SK-N-SH treated with all-trans-retinoic acid at 6 μM for 48 hours (cell line): Measurements from ENCODE around the gene EZR.

Experiments used
- ATAC-seq: fragments of 200-7000 bp; cut with Tn5 transposase; 3 replicates; pipeline ENCODE4 v1.9.1; 2020; ENCODE audit warnings: mild to moderate bottlenecking, moderate library complexity
- ARNTL ChIP-seq: fragments of 450-650 bp; formaldehyde crosslinking; IDR thresholded peaks from 2 replicates; pipeline ENCODE4 v1.5.0; 2020; ENCODE audit warnings: low read depth, mild to moderate bottlenecking, moderate library complexity, borderline replicate concordance
- BACH2 ChIP-seq: fragments of 250-450 bp; sonication (Bioruptor Pico); IDR thresholded peaks from 2 replicates; pipeline ENCODE4 v1.9.0; 2021; ENCODE audit warnings: mild to moderate bottlenecking, borderline replicate concordance
- CSDC2 ChIP-seq: fragments of 250-450 bp; sonication (Bioruptor Pico); IDR thresholded peaks from 2 replicates; pipeline ENCODE4 v1.5.0; 2020; ENCODE audit warnings: mild to moderate bottlenecking, moderate library complexity
- OSR1 ChIP-seq: fragments of 250-450 bp; sonication (Bioruptor Pico); IDR thresholded peaks from 2 replicates; pipeline ENCODE4 v1.8.0; 2022; ENCODE audit warnings: moderate library complexity, mild to moderate bottlenecking, inconsistent platforms
- PPARA ChIP-seq: fragments of 250-450 bp; sonication (Bioruptor Pico); IDR thresholded peaks from 2 replicates; pipeline ENCODE4 v1.5.0; 2020; ENCODE audit warnings: mild to moderate bottlenecking, borderline replicate concordance
- RARB ChIP-seq: fragments of 250-450 bp; sonication (Bioruptor Pico); IDR thresholded peaks from 2 replicates; pipeline ENCODE4 v1.8.0; 2021; ENCODE audit warnings: mild to moderate bottlenecking, moderate library complexity
- SNAI2 ChIP-seq: fragments of 250-450 bp; sonication (Bioruptor Pico); IDR thresholded peaks from 2 replicates; pipeline ENCODE4 v1.5.0; 2020; ENCODE audit warnings: mild to moderate bottlenecking, moderate library complexity
- TCF4 ChIP-seq: fragments of 250-450 bp; sonication (Bioruptor Pico); IDR thresholded peaks from 2 replicates; pipeline ENCODE4 v1.8.0; 2021; ENCODE audit warnings: mild to moderate bottlenecking, moderate library complexity, borderline replicate concordance
- TOX ChIP-seq: fragments of 250-450 bp; sonication (Bioruptor Pico); IDR thresholded peaks from 2 replicates; pipeline ENCODE4 v1.8.0; 2021; ENCODE audit warnings: mild to moderate bottlenecking, moderate library complexity, borderline replicate concordance
- ZFP30 ChIP-seq: fragments of 450-650 bp; formaldehyde crosslinking; IDR thresholded peaks from 2 replicates; pipeline ENCODE4 v1.5.0; 2022; ENCODE audit warnings: mild to moderate bottlenecking, moderate library complexity
- ZNF565 ChIP-seq: fragments of 450-650 bp; formaldehyde crosslinking; conservative IDR thresholded peaks from 2 replicates; pipeline ENCODE4 v1.5.0; 2020; ENCODE audit warnings: low read depth, mild to moderate bottlenecking, moderate library complexity
- ZNF70 ChIP-seq: fragments of 450-650 bp; formaldehyde crosslinking; IDR thresholded peaks from 2 replicates; pipeline ENCODE4 v1.5.0; 2020; ENCODE audit warnings: mild to moderate bottlenecking, moderate library complexity
- ZNF8 ChIP-seq: fragments of 450-650 bp; formaldehyde crosslinking; IDR thresholded peaks from 2 replicates; pipeline ENCODE4 v1.5.0; 2020; ENCODE audit warnings: mild to moderate bottlenecking, moderate library complexity
- TF ChIP-seq, protein P1 (sequence below): fragments of 250-450 bp; sonication (Bioruptor Pico); IDR thresholded peaks from 2 replicates; pipeline ENCODE4 v1.5.0; 2020; ENCODE audit warnings: mild to moderate bottlenecking, moderate library complexity
- TF ChIP-seq, protein P2 (sequence below): fragments of 250-450 bp; sonication (Bioruptor Pico); IDR thresholded peaks from 2 replicates; pipeline ENCODE4 v1.8.0; 2020; ENCODE audit warnings: mild to moderate bottlenecking, moderate library complexity, borderline replicate concordance
- TF ChIP-seq, protein P3 (sequence below): fragments of 250-450 bp; sonication (Bioruptor Pico); IDR thresholded peaks from 2 replicates; pipeline ENCODE4 v1.5.1; 2020; ENCODE audit warnings: low read depth, mild to moderate bottlenecking, moderate library complexity
- TF ChIP-seq, protein P4 (sequence below): fragments of 250-450 bp; sonication (Bioruptor Pico); IDR thresholded peaks from 2 replicates; pipeline ENCODE4 v1.8.0; 2021; ENCODE audit warnings: low read depth, mild to moderate bottlenecking, moderate library complexity, borderline replicate concordance
- TF ChIP-seq, protein P5 (sequence below): fragments of 250-450 bp; sonication (Bioruptor Pico); IDR thresholded peaks from 2 replicates; pipeline ENCODE4 v1.5.1; 2021; ENCODE audit warnings: mild to moderate bottlenecking, moderate library complexity

EZR gene

DNA sequence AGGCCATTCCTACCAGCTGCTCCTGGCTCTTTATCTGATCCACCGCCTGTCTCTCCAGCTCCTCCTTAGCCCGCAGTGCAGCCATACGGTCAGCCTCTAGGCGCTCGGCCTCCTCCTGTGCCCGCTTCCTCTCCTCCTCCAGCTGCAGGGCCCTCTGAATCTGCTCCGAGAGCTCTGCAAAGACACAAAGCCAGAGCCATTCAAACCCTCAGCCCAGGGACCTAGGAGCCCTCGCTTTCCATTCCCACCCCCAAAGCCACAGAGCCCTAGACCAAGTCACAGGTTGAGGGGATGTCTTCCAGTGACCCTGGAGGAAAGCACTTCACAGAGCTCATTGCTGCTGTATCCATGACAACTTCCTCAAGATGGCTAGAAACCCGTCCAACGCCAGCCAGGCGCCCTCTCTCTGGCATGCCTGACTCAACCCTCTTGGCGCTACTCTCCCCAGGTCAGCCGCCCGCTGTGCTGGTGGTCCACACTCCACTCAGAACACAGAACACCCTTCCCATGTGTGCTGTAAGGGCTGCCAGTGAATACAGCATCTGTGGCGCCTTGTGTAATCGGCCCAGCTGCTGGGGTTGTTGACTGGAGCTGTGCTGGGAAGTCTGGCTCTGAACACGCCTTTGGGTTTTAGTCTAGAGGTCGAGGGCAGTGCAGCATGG lies 49.3 kb downstream of the EZR start:
- no peak for ATAC-seq
- TF ChIP-seq, protein P1, sequence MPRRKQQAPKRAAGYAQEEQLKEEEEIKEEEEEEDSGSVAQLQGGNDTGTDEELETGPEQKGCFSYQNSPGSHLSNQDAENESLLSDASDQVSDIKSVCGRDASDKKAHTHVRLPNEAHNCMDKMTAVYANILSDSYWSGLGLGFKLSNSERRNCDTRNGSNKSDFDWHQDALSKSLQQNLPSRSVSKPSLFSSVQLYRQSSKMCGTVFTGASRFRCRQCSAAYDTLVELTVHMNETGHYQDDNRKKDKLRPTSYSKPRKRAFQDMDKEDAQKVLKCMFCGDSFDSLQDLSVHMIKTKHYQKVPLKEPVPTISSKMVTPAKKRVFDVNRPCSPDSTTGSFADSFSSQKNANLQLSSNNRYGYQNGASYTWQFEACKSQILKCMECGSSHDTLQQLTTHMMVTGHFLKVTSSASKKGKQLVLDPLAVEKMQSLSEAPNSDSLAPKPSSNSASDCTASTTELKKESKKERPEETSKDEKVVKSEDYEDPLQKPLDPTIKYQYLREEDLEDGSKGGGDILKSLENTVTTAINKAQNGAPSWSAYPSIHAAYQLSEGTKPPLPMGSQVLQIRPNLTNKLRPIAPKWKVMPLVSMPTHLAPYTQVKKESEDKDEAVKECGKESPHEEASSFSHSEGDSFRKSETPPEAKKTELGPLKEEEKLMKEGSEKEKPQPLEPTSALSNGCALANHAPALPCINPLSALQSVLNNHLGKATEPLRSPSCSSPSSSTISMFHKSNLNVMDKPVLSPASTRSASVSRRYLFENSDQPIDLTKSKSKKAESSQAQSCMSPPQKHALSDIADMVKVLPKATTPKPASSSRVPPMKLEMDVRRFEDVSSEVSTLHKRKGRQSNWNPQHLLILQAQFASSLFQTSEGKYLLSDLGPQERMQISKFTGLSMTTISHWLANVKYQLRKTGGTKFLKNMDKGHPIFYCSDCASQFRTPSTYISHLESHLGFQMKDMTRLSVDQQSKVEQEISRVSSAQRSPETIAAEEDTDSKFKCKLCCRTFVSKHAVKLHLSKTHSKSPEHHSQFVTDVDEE (CRISPR knock-in tag), result no peak
- TF ChIP-seq CSDC2, result no peak
- TF ChIP-seq, protein P2, sequence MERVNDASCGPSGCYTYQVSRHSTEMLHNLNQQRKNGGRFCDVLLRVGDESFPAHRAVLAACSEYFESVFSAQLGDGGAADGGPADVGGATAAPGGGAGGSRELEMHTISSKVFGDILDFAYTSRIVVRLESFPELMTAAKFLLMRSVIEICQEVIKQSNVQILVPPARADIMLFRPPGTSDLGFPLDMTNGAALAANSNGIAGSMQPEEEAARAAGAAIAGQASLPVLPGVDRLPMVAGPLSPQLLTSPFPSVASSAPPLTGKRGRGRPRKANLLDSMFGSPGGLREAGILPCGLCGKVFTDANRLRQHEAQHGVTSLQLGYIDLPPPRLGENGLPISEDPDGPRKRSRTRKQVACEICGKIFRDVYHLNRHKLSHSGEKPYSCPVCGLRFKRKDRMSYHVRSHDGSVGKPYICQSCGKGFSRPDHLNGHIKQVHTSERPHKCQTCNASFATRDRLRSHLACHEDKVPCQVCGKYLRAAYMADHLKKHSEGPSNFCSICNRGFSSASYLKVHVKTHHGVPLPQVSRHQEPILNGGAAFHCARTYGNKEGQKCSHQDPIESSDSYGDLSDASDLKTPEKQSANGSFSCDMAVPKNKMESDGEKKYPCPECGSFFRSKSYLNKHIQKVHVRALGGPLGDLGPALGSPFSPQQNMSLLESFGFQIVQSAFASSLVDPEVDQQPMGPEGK (CRISPR knock-in tag), result no peak
- TF ChIP-seq TCF4, result no peak
- TF ChIP-seq ARNTL (CRISPR knock-in tag), result no peak
- TF ChIP-seq ZNF565, result no peak
- TF ChIP-seq BACH2 (CRISPR knock-in tag), result no peak
- no peak for TF ChIP-seq ZFP30
- TF ChIP-seq PPARA (CRISPR knock-in tag), result no peak
- TF ChIP-seq TOX (CRISPR knock-in tag), result no peak
- TF ChIP-seq, protein P3, sequence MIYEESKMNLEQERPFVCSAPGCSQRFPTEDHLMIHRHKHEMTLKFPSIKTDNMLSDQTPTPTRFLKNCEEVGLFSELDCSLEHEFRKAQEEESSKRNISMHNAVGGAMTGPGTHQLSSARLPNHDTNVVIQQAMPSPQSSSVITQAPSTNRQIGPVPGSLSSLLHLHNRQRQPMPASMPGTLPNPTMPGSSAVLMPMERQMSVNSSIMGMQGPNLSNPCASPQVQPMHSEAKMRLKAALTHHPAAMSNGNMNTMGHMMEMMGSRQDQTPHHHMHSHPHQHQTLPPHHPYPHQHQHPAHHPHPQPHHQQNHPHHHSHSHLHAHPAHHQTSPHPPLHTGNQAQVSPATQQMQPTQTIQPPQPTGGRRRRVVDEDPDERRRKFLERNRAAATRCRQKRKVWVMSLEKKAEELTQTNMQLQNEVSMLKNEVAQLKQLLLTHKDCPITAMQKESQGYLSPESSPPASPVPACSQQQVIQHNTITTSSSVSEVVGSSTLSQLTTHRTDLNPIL (CRISPR knock-in tag), result no peak
- TF ChIP-seq OSR1, result no peak
- TF ChIP-seq, protein P4, sequence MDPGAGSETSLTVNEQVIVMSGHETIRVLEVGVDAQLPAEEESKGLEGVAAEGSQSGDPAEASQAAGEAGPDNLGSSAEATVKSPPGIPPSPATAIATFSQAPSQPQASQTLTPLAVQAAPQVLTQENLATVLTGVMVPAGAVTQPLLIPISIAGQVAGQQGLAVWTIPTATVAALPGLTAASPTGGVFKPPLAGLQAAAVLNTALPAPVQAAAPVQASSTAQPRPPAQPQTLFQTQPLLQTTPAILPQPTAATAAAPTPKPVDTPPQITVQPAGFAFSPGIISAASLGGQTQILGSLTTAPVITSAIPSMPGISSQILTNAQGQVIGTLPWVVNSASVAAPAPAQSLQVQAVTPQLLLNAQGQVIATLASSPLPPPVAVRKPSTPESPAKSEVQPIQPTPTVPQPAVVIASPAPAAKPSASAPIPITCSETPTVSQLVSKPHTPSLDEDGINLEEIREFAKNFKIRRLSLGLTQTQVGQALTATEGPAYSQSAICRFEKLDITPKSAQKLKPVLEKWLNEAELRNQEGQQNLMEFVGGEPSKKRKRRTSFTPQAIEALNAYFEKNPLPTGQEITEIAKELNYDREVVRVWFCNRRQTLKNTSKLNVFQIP, result no peak

DNA sequence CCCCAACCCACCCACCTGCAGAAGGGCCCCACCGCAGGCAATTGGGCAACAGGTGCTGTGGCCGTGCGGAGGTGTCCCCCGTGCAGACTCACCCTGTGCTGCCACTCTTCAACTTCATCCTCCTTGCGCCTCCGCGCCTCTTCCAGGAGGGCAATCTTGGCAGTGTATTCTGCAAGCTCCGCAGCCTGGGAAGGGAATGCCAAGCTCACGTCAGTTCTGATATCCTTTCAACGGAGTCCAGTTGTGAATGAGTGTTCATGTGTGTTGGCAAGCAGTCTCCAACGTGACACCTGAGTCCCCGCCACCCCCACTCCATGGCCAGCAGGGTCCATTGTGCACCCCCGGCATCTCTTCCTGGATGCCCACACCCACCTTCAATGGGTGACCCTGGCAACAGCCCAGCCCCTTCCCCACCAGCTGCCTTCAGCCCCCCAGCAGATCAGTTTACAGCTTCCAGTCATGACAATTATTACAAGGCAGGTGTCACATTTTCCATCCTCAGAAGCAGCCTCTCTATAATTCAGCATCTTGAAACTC lies 49.9 kb downstream of the EZR start:
- TF ChIP-seq, protein P4, result no peak
- TF ChIP-seq ZNF8 (CRISPR knock-in tag), result no peak
- TF ChIP-seq, all 23 proteins: peak for 0
- no peak for ATAC-seq

DNA sequence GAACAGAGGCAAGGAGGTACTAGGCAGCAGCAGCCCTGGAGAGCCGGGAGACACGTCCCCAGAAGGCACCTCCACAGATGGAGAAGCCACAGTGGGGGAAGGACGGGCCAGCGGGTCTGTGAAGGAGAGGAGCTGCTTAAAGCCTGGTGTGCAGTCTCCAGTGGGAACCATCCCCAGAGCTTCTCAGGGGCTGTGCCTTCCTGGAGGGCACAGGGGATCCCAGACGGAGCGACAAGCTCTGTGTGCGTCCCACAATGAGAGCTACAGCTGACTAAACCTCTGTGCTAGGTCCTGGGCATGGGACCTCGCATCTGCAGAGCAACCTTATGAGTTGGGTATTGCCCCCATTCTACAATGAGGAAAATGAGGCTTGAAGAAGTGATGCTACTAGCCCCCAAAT lies 50.7 kb downstream of the EZR start:
- TF ChIP-seq RARB, result no peak
- ATAC-seq, result no peak

DNA sequence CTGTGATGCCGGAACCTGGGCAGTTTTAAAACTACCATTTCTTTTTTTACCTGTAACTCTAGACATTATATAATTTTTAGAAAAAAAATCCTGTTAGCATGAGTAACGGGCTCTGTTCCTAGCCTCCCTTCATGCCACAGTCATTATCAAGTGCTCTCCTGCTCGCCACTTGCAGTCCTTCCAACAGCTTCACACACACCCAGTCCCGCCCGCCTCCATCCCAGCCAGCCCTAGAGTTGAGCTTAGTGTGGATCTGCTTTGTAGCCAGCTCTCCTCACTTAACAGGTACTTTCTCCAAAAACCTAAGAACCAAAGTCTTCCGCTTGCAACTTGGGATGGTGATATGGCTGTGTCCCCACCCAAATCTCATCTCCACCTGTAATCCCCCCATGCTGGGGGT lies 51.5 kb downstream of the EZR start:
- no peak for ATAC-seq
- TF ChIP-seq SNAI2 (CRISPR knock-in tag) (no peak), TCF4 (no peak), ZNF8 (CRISPR knock-in tag) (no peak), ZNF70 (no peak), PPARA (CRISPR knock-in tag) (no peak)
- TF ChIP-seq, protein P5, sequence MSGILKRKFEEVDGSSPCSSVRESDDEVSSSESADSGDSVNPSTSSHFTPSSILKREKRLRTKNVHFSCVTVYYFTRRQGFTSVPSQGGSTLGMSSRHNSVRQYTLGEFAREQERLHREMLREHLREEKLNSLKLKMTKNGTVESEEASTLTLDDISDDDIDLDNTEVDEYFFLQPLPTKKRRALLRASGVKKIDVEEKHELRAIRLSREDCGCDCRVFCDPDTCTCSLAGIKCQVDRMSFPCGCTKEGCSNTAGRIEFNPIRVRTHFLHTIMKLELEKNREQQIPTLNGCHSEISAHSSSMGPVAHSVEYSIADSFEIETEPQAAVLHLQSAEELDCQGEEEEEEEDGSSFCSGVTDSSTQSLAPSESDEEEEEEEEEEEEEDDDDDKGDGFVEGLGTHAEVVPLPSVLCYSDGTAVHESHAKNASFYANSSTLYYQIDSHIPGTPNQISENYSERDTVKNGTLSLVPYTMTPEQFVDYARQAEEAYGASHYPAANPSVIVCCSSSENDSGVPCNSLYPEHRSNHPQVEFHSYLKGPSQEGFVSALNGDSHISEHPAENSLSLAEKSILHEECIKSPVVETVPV, result no peak
- TF ChIP-seq, protein P3 (CRISPR knock-in tag), result no peak
